Left cardiac atrium (tissue), 4 donors: ENCODE results near the gene ROPN1B. TPM values are rescaled to one million over a fixed set of nuclear protein-coding genes. Genes with fewer than 3 reads are reported as not detected.
A peak's percentile ranks its signal among the peaks of the same experiment; 100 is the strongest.
"Not testable (repeated sequence)": the region's sequence is repeated elsewhere in the genome, so short reads cannot be mapped to it uniquely, and the experiment has no call there.

Experiments used
- ATAC-seq, 2 donors: fragments of 200-7000 bp; cut with Tn5 transposase; one replicate each; pipeline ENCODE4 v1.9.1; 2020; ENCODE audit warnings: mild to moderate bottlenecking in 2 of 2, moderate library complexity in 2 of 2
- DNase-seq: peaks from one replicate; pipeline ENCODE4 v3.0.0-alpha.2; 2020
- intact Hi-C, 2 donors: fragments of 100-400 bp; cut with DNase I; formaldehyde crosslinking; loops; one replicate each; pipeline versions ENCODE4 v1.14.1 to v1.15.1; 2022 to 2023
- total RNA-seq, 2 donors: library from RNA; stranded (reverse); fragmentation: NEBNext Ultra II Directional; extraction: Animal tissue kit (Norgen Biotek cat#: 25700); gene quantifications; one replicate each; pipeline ENCODE4 v1.2.1, GENCODE V29; 2021
- donor health status: DM: no; HTN: yes; CAD: no.
- donor health status: DM: no; HTN: yes; CAD: no; lungs with severe emphysema.
- donor health status: DM: yes; HTN: yes; CAD: no.
- donor health status: Dilated cardiomyopathy.

ROPN1B gene
- total RNA-seq, 2 donors from 2014 or later: 1.8 to 2.3 TPM

DNA sequence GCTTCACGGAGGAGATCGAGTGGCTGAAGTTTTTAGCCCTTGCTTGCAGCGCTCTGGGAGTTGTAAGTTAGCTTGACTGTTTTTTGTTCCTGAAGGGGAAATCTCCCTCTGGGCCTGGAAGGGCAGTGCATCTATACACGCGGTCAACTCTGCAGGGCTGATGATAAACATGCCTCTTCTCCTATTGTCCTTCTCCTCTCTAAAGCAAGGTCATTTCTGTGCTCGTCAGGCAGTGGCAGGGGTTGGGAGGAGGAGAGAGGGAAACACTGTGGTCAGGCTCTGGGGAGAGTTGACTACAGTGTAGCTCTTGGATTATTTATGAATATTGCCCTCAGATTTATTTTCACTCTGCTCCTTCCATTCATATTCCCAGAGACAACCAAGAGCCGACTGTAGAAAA, 8.1 kb downstream of the ROPN1B start:
- DNase-seq: not testable (repeated sequence)
- intact Hi-C loops: loop anchor here in 1 of 2 donors (10.0 kb wide), 1 partner anchor 108 kb away; the partner anchor contains the start of gene SLC41A3
- ATAC-seq: peak; percentile 35 to 38

DNA sequence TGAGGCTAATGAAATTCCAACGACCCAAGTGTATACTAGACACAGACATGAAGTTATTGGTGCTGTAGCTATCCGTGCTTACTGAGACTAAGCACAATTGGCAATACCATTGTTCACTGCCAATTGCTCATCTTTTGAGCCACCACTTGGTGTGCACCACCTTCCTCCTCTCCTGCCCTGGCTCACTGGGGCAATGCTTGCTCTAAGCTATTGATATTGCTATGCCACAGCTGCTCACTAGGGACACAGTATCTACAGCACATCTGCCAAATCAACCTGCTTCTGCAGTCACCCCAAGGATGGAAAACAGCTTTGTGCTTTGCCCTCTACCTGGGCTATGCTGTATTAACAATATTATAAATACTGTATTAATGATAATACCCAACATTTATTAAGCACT, 16.0 kb downstream of the ROPN1B start:
- DNase-seq, intact Hi-C loops, ATAC-seq: not testable (repeated sequence)

DNA sequence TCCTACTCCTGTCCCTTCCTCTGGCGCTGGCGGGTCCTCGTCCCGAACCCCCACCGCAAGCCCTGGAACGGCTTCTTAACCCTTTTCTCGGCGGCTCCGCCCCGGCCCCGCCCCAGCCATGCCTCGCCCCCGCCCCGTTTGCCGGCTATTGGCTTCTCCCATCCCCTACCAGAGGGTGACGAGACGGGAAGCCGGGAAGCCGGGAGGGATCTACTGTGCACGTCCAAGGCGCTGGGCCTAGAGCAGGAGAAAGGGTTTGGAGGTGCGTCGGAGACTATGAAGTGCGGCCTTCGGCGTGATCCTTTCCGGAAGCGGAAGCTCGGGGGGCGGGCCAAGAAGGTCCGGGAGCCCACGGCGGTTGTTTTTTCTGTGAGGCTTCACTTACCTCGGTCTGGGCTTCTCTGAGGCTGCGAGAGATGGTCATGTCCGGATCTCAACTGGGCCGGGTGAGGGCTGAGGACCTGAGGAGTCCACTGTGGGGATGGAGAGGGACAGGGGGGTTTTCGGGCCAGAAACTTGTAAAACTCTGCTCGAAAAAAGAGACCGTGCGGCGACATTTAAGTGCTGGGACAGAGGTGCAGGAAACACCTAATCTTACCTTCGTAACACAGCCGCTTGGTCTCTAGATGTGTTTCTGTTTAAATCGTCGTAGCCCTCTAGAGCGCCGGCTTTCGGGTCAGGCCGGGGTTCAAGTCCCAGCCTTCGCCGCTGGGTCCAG, 21.4 kb downstream of the ROPN1B start:
- intact Hi-C loops: no loop called here
- DNase-seq (peak; percentile 89), ATAC-seq (peak; percentile 55 to 100)

DNA sequence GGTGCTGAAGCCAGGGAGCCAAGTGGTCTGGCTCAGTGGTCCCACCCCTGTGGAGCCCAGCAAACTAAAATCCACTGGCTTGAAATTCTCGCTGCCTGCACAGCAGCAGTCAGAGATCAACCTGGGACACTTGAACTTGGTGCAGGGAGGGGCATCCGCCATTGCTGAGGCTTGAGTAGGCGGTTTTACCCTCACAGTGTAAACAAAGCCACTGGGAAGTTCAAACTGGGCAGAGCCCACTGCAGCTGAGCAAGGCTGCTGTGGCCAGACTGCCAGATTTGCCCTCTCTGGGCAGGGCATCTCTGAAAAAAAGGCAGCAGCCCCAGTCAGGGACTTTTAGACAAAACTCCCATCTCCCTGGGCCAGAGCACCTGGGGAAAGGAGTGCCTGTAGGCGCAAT, 27.8 kb downstream of the ROPN1B start:
- ATAC-seq, intact Hi-C loops, DNase-seq: not testable (repeated sequence)

DNA sequence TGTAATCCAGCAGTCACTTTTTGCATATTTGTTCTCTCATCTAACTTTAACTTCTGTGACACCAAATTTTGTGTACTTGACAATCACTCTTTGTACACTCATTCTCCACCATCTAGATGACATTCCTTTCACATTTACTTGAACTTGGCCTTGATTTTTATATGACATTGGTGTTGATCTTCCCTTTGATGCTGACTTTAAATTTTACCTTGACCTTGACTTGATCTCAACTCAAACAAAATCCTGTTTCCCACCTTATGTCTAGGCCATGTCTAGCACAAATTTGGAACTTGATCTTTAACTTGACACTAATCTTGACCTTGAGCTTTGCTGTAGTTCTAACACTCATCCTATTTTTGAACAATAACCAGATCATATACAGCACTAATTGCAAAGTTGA, 33.2 kb downstream of the ROPN1B start:
- no peak for DNase-seq
- intact Hi-C loops: no loop called here
- no peak for ATAC-seq

DNA sequence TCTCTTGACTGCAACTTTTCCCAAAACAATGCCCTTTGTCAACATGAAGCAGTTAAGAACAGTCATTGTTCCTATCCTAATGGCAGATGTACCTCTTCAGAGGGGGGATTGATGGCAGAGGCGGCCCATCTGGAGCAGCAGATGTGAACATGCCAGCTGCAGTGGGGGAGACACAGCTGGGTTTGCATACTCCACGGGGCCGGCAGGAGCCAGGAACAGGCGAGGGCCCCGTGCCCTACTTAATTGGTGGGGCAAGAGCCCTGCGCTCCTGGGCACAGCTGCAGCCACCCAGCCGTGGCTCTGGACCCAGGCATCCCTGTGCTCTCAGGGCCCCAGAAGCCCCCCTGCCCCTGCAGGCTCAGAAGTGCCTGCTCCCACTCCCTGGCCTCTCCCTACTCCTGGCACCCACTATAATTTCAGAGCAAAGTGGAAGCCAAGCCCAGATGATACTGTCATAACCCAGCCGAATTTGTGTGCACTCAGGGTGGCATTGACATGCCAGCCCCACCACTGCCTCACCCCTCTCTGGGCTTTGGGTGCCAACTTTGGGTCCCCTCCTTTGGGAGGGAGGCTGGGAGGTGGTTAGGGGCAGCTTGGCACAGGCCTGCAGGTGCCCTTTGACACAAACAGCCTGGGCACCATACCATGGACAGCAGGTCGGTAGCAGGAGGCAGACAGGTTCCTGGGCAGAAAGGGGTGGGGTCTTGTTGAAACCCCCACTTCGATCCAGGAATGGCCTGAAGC, 34.6 kb downstream of the ROPN1B start:
- intact Hi-C loops: no loop called here
- DNase-seq (no peak), ATAC-seq (no peak)

DNA sequence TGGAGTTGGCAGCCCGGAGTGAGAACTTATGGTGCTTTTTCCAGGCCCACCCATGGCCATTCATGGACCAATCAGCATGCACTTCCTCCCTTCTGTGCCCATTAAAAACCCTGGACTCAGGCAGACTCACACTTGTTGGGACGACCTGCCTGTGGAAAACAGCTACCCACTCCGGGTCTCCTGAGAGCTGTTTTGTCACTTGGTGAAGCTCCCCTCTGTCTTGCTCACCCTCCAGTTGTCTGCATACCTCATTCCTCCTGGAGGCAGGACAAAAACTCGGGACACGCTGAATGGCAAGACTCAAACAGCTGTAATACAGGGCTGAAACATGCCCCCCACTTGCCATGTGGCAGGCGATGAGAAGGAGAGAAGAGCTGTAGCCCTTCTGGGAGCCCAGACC, 35.2 kb downstream of the ROPN1B start:
- intact Hi-C loops: no loop called here
- no peak for DNase-seq
- no peak for ATAC-seq

DNA sequence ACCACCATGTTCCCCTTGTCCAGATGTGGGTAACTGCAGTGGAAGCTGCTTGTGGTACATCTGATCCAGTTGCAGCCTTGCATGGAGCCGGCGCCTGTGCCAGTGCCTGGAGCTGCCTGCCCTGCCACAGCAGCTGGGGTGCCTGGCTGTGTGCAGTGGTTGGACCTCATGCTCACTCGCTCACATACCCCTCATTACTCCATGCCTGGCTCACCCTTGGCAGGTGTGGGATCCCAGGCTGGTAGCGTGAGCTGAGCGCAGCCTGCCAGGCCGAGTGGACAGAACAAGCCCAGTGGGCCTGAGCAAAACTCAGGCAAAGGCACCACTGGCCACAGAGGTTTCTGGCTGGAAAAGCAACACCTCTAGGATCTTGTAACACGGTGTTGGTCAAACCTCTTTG, 35.7 kb downstream of the ROPN1B start:
- ATAC-seq (no peak), DNase-seq (no peak)
- intact Hi-C loops: no loop called here

DNA sequence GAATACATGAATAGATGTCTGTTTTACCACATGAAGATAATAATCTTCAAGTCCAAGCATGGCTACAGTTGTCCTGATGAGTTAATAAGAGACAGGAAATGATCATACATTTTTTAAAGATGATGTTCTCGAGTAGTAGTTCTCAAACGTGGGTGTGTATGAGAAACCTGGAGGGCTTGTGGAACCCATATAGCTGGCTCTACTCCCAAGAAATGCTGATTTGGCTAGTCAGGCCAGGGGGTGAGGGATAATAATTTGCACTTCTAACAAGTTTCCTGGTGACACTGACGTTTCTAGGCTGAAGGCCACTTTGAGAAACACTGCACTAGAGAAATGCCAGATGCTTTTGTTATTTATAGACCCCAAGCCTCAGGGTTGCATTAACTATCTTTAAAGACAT, 37.0 kb downstream of the ROPN1B start:
- ATAC-seq: peak in 1 of 2 donors; percentile 58

DNA sequence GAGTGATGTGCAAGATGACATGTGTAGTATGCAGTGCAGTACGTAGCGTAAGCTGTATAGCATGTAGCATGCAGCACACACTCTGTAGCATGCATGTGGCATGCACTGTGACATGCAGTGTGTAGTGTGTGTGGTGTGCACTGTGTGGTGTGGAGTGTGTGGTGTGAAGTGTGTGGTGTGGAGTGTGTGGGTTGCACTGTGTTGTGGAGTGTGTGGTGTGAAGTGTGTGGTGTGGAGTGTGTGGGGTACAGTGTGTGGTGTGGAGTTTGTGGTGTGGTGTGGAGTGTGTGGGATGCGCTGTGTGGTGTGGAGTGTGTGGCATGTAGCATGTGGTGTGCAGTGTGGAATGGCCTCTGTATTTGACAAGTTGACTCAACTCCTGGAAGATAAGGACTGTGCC, 39.2 kb downstream of the ROPN1B start:
- ATAC-seq: no peak
- DNase-seq: no peak
- intact Hi-C loops: no loop called here

More for the DNA sequence above, 37.0 kb downstream of the ROPN1B start:
- no peak for DNase-seq
- intact Hi-C loops: no loop called here

DNA sequence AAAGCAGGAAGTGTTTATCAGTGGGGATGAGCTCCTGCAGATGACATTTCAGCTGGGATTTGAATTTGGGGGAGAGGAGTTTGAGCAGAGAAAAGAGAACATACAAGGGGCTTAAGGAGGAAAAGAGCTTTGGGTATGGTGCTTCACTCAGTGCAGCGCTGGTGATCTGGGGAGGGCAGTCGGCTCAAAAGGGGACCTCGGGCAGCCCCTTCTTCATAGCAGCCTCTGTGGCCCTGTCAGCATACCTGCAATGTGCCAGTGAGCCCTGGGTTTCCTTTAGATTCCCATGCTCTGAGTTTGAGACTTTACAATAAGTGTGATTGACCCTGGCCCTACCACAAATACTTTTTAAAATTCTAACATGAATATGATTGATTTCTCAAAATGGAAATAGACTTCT, 40.2 kb downstream of the ROPN1B start:
- no peak for ATAC-seq
- intact Hi-C loops: no loop called here
- no peak for DNase-seq

DNA sequence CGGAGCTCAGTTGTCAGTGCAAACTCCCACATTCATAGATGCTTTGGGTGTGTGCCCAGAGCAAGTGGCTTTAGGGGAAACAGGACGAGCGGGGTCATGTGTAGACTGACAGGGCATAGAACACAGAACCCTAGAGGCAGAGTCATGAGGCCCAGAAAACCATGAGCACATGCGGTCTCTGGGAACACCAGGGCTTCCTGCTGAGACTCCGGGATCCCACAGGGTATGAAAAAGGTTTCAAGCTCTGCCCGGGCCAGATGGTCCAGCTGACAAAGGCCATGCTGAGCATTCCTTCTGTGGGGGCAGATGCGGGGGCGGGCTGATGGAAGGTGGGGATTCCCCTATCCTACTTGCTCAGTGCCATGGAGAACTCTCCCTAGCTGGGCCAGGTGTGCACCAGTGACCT, 44.8 kb downstream of the ROPN1B start:
- no peak for DNase-seq
- no peak for ATAC-seq
- intact Hi-C loops: no loop called here

DNA sequence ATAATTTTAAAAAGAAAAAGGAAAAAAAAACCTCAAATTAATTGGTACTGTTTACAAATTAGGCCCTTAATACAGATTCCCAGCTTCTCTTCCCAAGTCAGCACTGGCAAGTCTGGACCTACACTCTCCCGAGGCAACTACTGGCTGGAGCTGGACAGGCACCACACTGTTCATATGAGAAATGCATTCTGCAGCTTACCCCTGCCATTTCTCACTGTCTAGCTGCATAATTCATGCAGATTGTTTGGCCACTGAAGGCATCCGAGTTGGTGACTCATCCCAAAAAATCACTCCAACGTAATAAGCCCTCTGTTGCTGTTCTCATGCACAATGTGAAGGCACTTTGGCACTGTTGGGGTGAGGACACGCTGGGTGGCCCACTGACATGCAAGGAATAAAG, 45.3 kb downstream of the ROPN1B start:
- no peak for DNase-seq
- no peak for ATAC-seq

DNA sequence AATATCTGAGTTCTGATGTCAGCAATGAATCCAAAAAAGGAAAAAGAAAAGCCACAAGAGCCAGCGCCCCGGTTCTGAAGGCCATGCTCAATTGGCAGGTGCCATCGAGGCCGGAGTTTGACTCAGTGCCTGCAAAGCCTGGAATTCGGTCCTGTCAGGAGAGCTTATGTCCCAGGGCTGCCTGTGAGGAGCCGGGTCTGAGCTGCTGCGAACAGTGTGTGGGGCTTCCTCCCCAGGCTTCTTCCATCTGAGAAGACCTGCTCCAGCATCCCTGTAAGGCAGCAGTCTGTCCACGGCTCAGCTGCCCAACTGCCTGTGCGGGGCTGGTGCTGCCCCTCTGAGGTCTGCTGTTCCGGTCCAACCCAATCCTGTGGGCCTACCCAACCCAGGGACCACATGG, 46.1 kb downstream of the ROPN1B start:
- DNase-seq: no peak
- ATAC-seq: no peak
- intact Hi-C loops: no loop called here

More for the DNA sequence above, 45.3 kb downstream of the ROPN1B start:
- intact Hi-C loops: no loop called here

DNA sequence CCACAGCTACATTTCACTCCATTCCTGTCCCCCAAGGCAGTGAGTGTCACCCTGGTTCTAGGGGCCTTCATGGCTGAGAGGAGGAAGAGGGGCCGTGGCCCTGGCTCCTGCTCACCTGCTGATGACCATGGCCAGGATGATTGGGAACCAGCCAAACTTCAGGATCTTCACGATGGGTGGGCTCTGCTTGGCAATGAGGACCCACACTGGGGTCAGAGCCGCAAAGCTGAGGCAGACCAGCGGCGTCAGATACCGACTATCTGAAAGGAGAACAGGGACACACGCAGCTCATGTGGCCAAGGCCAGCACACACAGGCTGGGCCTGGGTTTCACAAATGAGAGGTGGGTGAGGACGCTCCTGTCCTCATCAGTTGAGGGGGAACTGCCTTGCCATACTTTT, 47.6 kb downstream of the ROPN1B start:
- no peak for ATAC-seq
- no peak for DNase-seq
- intact Hi-C loops: no loop called here

DNA sequence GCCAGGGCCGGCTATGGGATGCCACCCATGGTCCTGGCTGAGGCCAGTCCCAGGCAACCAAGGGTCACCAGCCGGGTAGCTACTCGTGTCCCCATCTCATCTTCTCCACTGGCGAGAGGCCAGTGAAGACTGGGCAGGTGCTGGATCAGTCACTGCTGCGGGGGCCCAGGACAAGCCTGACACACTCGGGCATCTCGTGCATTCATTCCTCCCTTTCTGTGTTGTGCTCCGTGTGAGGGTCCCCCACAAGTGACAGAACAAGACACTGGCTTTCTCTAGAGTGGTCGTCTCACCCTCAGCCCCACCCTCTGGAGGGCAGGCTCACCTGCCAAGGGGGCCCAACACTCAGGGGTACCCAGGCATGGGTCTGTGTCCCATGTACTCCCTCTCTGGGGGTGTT, 48.4 kb downstream of the ROPN1B start:
- DNase-seq (no peak), ATAC-seq (no peak)
- intact Hi-C loops: no loop called here

DNA sequence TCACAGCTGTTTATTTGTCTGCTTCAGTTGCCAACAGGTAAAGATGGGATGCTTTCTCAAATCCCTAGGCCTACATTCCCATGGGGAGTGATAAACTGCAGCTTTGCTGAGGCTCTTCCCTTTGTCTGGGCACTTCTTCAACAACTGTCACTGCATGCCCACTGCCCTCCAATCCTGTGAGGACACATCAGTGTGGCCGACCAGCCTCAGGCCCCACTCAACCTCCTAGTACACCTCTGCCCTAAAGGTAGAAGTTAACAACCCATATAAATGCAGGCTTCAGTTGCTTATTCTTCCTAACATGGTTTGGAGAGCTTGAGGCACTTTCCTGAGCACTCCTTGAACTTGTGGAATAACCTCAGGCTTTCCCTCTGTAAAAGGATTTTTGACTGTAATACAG, 49.6 kb downstream of the ROPN1B start:
- intact Hi-C loops: no loop called here
- ATAC-seq: no peak
- DNase-seq: no peak

DNA sequence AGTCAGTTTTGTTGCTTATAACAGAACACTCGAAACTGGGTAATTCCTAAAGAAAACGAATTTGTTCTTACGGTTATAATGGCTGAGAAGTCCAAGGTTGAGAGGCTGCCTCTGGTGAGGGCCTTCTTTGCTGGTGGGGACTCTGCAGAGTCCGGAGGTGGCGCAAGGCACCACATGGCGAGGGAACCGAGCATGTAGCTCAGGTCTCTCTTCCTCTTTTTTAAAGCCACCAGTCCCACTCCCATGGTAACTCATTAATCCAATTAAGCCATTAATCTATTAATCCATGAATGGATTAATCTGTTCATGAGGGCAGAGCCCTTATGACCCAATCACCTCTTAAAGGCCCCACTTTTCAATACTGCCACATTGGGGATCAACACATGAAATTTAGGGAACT, 50.0 kb downstream of the ROPN1B start:
- intact Hi-C loops: no loop called here
- ATAC-seq (no peak), DNase-seq (no peak)

DNA sequence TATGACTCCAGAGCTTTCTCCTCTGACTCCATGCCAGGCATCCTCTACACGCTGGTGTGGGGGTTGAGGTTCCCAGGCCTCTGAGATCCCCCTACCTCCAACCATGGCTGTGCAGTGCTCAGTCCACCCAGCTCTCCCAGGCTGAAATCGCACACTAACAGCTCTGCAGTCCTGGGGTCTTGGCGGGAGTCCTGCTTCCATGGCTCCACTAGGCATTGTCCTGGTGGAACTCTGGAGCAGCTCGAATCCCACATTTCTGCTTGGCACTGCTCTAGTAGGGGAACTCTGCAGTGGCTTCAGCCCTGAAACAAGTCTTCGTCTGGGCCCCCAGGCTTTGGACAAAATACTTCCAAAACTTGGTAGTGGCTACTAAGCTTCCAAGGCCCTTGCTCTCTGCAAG, 50.7 kb downstream of the ROPN1B start:
- DNase-seq (no peak), ATAC-seq (no peak)
- intact Hi-C loops: no loop called here

DNA sequence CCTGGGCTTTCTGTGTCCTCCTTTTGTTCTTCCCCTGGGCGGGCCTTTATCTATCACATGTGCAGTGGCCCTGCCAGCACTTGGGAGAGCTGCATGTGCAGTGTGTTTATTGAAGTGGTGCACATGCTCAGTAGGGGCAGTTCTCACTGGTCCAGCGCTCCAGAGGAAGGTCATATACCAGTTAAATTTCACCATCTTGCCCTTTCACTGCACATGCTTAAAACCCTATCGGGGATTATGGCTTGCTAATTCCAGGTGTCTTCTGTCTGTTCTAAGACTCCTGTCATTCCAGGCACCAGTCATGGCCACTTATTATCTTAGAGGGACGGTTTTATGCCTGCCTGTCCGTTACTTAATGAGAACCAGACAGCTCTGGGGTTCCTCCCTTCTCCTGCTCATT, 52.2 kb downstream of the ROPN1B start:
- intact Hi-C loops: no loop called here
- no peak for ATAC-seq
- no peak for DNase-seq

DNA sequence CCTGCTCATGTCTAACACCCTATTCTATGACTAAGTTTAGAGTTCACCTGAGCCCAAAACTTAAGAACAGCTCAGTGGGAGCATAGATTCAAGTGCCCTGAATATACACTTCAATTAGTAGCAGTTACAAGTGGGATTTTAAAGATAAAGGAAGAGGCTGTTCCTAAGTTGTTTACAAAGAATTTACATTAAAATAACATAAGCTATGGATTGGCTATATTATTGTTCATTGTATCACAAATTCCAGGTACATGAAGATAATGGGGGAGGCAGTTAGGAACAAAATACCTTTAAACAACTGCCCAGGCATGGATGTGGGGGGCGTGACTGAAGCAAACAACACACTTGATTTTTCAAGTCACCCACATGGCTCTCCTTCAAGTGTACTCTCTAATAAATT, 52.7 kb downstream of the ROPN1B start:
- ATAC-seq: no peak
- no peak for DNase-seq
- intact Hi-C loops: no loop called here
